Endothelial cell of hepatic sinusoid (primary cell): Measurements from ENCODE around the gene LIN7B.
"Not testable (repeated sequence)": the region's sequence is repeated elsewhere in the genome, so short reads cannot be mapped to it uniquely, and the experiment has no call there.

Source experiments
- in situ Hi-C: cut with HindIII; loops from 2 replicates; pipeline ENCODE4 v1.10.0; 2017; ENCODE audit warnings: low sequenced_read_pairs

Gene LIN7B

DNA sequence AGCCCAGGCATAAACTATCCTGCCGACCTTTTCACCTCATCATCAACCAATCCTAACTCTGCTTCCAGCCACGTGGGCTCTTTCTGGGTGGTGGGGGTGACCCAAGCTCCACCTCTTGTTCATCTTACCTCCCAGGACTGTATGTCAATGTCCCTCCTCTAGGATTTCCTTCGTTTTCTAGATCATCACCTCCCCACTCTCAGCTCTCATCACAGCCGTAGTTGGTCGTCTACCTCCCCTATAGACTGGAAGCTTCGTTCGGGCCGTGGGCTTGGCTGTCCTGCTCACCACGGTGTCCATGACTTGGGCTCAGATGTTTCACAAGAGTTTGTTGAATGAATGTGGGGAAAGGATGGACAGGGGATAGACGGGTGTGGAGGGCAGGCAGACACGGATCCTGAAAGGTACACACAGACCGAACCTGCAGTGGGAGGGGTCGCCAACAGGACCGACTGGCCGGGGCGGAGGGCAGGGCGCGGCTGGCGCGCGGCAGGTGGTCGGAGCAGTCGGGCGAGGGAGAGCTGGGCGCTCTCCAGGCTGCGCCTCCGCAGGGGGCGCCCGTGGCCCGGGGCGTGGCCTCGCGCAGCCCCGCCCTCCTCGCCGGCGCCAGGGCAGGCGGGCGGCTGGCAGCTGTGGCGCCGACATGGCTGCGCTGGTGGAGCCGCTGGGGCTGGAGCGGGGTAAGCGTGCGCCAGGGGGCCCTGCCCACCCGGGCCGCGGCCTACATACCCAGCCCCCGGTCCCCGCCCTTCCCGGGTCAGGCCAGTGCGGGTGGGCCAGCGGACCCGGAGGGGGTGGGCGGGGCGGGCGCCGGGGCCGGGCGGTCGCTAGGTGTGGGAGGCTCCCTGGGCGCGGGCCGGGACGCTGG lies at the start of gene LIN7B:
LIN7B (plus strand) TSS at position 609 of the 868 bp plus-strand sequence; CDS start at position 644, 35 bp downstream.
- in situ Hi-C loops, result loop anchor here (5.0 kb wide), 1 partner anchor 93 kb away; no protein-coding TSS in a partner anchor

GRCh38 chr19:49064768-49065611 lies 49.2 kb upstream of the LIN7B start, which contains the start of gene NTF4:
TSS of gene NTF4 (minus strand) at chr19:49064818. CDS start at chr19:49061997, 2,821 bp downstream.
- in situ Hi-C loops, result no loop called here

DNA sequence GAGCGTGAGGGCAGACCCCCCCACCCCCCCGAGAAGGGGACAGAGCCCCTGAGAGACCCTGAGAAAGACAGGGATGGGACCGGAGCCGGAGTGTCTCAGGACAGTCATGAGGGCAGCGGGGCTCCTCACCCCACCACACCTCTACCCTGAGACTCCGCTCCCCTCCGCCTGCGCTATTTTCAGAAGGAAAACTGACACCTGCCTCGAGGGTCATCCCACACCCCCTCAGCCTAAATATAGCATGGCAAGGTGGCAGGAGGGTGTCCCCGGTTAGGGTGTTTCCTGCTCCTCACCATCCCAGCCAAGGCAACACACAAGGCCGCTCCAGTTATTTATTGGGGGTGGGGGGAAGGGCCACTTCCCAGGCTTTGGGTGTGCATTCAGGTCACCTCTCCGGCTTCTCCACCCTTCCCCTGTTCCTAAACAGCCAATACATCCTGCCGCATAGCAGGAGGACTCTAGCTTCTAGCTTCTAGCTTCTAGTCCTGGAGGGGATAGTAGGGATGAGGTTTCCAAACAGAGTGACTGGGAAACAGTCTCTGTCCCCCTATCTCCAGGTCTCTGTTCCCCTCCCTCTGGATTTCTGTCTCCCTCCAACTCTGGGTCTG lies 48.2 kb upstream of the LIN7B start:
- in situ Hi-C loops, result no loop called here

GRCh38 chr19:49067554-49067953 lies 46.6 kb upstream of the LIN7B start:
- in situ Hi-C loops, result no loop called here

- in situ Hi-C loops, result no loop called here
Observed at GRCh38 chr19:49069026-49069425, 45.1 kb upstream of the LIN7B start.

DNA sequence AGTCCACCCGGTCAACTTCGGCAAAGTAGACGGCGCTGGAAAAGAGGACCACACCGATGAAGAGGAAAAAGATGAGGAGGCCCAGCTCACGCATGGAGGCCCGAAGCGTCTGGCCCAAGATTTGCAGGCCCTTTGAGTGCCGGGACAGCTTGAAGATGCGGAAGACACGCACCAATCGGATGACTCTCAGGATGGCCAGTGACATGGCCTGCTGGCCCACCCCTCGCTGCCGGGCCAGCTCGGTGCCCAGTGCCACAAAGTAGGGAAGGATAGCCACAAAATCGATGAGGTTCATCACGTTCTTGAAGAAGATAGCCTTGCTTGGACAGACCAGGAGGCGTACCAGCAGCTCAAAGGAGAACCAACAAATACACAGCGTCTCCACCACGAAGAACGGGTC lies 43.8 kb upstream of the LIN7B start:
- in situ Hi-C loops, result no loop called here

GRCh38 chr19:49071860-49072547 lies 42.2 kb upstream of the LIN7B start:
- in situ Hi-C loops, result no loop called here

GRCh38 chr19:49073514-49074378 lies 40.4 kb upstream of the LIN7B start:
- in situ Hi-C loops, result no loop called here

DNA sequence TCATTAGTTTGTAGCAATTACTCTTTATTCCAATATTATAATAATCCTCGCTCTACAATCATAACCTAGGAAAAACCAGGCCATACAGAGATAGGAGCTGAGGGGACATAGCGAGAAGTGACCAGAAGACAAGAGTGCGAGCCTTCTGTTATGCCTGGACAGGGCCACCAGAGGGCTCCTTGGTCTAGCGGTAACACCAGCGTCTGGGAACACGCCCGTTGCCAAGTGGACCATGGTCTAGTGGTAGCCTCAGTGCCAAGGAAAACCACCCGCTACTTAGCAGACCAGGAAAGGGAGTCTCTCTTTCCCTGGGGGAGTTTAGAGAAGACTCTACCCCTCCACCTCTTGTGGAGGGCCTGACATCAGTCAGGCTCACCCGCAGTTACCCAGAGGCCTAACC lies 39.3 kb upstream of the LIN7B start:
- in situ Hi-C loops, result not testable (repeated sequence)

GRCh38 chr19:49080392-49080791 lies 33.8 kb upstream of the LIN7B start:
- in situ Hi-C loops, result loop anchor here (5.0 kb wide), 1 partner anchor 112 kb away; no protein-coding TSS in a partner anchor

GRCh38 chr19:49081273-49081672 lies 32.9 kb upstream of the LIN7B start:
- in situ Hi-C loops, result loop anchor here (5.0 kb wide), 1 partner anchor 111 kb away; no protein-coding TSS in a partner anchor

- in situ Hi-C loops, result loop anchor here (5.0 kb wide), 1 partner anchor 108 kb away; no protein-coding TSS in a partner anchor
Observed at GRCh38 chr19:49084206-49085019, 29.8 kb upstream of the LIN7B start.

GRCh38 chr19:49085020-49085867 lies 28.9 kb upstream of the LIN7B start, which contains the start of gene SNRNP70:
TSS of gene SNRNP70 (plus strand) at chr19:49085451. CDS start at chr19:49086415, 964 bp downstream.
- in situ Hi-C loops, result no loop called here

DNA sequence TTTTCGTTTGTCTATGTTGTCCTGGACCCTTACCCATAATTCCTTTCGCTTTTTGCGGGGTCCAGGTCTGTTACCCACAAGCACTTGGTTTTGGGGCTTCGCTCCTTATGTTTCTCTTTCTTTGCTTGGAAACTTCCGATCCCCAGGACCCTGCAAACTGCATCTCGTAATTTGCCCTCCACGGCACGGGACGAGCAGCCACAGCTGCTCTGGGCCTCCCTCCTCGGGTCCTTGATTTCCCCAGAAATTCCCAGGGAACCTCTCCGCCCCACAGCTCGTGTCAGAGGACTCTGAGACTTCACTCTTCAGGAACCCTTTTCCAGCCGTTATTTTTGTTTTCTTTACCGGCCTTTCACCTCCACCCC lies 28.3 kb upstream of the LIN7B start:
- in situ Hi-C loops, result no loop called here

GRCh38 chr19:49086296-49086695 lies 27.9 kb upstream of the LIN7B start:
- in situ Hi-C loops, result no loop called here

GRCh38 chr19:49091391-49092038 lies 22.7 kb upstream of the LIN7B start:
- in situ Hi-C loops, result no loop called here

DNA sequence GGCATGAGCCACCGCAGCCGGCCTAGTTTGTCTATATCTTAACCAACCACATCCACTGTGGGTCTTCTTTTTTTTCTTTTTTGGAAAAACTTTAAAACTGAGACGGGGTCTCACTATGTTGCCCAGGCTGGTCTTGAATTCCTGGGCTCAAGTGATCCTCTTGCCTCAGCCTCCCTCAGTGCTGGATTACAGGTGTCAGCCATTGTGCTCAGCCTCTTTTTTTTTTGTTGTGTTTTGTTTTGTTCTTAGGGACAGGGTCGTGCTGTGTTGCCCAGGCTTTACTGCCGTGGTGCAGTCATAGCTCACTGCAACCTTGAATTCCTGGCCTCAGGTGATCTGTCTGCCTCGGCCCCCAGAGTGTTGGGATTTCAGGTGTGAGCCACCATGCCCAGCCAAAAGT lies 21.5 kb upstream of the LIN7B start:
- in situ Hi-C loops, result no loop called here
